HEK293T (cell line): ENCODE results near the gene SLC17A9.

ENCODE experiments used
- CTCF ChIA-PET: fragments of 350-600 bp; formaldehyde crosslinking; extraction: SDS; loops from one replicate; lab custom pipeline; 2021; ENCODE audit warnings: antibody characterized with exemption, inconsistent platforms; lab: Yijun Ruan, JAX
- POLR2A ChIA-PET: fragments of 350-600 bp; formaldehyde crosslinking; extraction: SDS; loops from one replicate; lab custom pipeline; 2020; ENCODE audit warnings: antibody characterized with exemption, inconsistent platforms; lab: Yijun Ruan, JAX
- DNase-seq: peaks from one replicate; pipeline ENCODE4 v3.0.0; 2012; ENCODE audit warnings: mixed read lengths; ENCODE audit errors: extremely low spot score
- ARNT ChIP-seq: fragments of 450-650 bp; IDR thresholded peaks from 2 replicates; pipeline ENCODE4 v1.6.1; 2017; ENCODE audit warnings: mild to moderate bottlenecking
- BHLHE40 ChIP-seq: fragments of 450-650 bp; IDR thresholded peaks from 2 replicates; pipeline ENCODE4 v1.6.1; 2016; ENCODE audit warnings: mild to moderate bottlenecking, moderate library complexity, borderline replicate concordance
- CTBP1 ChIP-seq: fragments of 450-650 bp; IDR thresholded peaks from 2 replicates; pipeline ENCODE4 v1.6.1; 2016; ENCODE audit warnings: borderline replicate concordance
- ELF4 ChIP-seq: fragments of 450-650 bp; IDR thresholded peaks from 2 replicates; pipeline ENCODE4 v1.6.1; 2017; ENCODE audit warnings: antibody characterized with exemption
- FOXA1 ChIP-seq: fragments of 450-650 bp; IDR thresholded peaks from 2 replicates; pipeline ENCODE4 v1.6.1; 2016; ENCODE audit warnings: mild to moderate bottlenecking
- FOXK2 ChIP-seq: fragments of 450-650 bp; IDR thresholded peaks from 2 replicates; pipeline ENCODE4 v1.6.1; 2016; ENCODE audit warnings: mild to moderate bottlenecking
- FOXM1 ChIP-seq: fragments of 450-650 bp; IDR thresholded peaks from 2 replicates; pipeline ENCODE4 v1.6.1; 2017; ENCODE audit warnings: mild to moderate bottlenecking, borderline replicate concordance
- HDGF ChIP-seq: fragments of 450-650 bp; IDR thresholded peaks from 2 replicates; pipeline ENCODE4 v1.6.1; 2017; ENCODE audit warnings: antibody characterized with exemption, borderline replicate concordance
- L3MBTL2 ChIP-seq: fragments of 450-650 bp; conservative IDR thresholded peaks from 2 replicates; pipeline ENCODE4 v1.6.1; 2016; ENCODE audit warnings: mild to moderate bottlenecking
- LEF1 ChIP-seq: fragments of 450-650 bp; IDR thresholded peaks from 2 replicates; pipeline ENCODE4 v1.6.1; 2017; ENCODE audit warnings: mild to moderate bottlenecking, borderline replicate concordance
- NFRKB ChIP-seq: fragments of 450-650 bp; IDR thresholded peaks from 2 replicates; pipeline ENCODE4 v1.6.1; 2016; ENCODE audit warnings: mild to moderate bottlenecking, moderate library complexity
- PKNOX1 ChIP-seq: fragments of 450-650 bp; IDR thresholded peaks from 2 replicates; pipeline ENCODE4 v1.6.1; 2016
- SP1 ChIP-seq: fragments of 450-650 bp; IDR thresholded peaks from 2 replicates; pipeline ENCODE4 v1.6.1; 2017
- SUZ12 ChIP-seq: fragments of 450-650 bp; IDR thresholded peaks from 2 replicates; pipeline ENCODE4 v1.6.1; 2016; ENCODE audit warnings: mild to moderate bottlenecking
- TARDBP ChIP-seq: fragments of 450-650 bp; IDR thresholded peaks from 2 replicates; pipeline ENCODE4 v1.6.1; 2016
- ZNF384 ChIP-seq: fragments of 450-650 bp; IDR thresholded peaks from 2 replicates; pipeline ENCODE4 v1.6.1; 2016

SLC17A9 gene

GRCh38 chr20:62994869-62995281 lies 42.4 kb downstream of the SLC17A9 start:
- CTCF ChIA-PET: no interaction called here
- no peak for TF ChIP-seq SP1
- no peak for TF ChIP-seq ZNF384
- TF ChIP-seq LEF1: no peak
- no peak for TF ChIP-seq PKNOX1
- no peak for TF ChIP-seq ARNT
- no peak for TF ChIP-seq SUZ12
- no peak for TF ChIP-seq NFRKB
- TF ChIP-seq HDGF: no peak
- no peak for TF ChIP-seq ELF4
- no peak for TF ChIP-seq FOXA1
- POLR2A ChIA-PET: no interaction called here

DNA sequence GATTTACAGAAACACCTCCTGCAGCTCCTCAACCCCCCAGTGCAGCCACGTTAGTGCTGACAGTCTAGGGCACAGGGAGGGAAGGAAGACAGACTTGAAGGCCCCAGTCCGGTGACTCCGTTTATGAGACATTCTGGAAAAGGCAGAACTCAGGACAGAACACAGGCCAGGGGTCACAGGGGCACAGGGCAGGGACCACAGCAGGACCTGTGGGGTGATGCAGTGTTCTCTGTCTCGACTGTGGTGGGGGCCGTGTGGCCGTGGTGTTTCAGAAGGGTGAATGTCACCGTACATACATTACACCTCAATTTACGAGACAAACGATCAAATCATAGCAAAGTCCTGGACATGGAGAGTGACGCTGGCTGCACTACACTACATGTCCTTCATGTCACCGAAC lies 43.0 kb downstream of the SLC17A9 start:
- ChIA-PET POLR2A (no interaction called here), CTCF (no interaction called here)
- TF ChIP-seq HDGF (no peak), SUZ12 (no peak), BHLHE40 (no peak), NFRKB (no peak)
- DNase-seq: no peak

More at GRCh38 chr20:62994869-62995281, 42.4 kb downstream of the SLC17A9 start:
- no peak for DNase-seq

GRCh38 chr20:62995898-62996595 lies 43.5 kb downstream of the SLC17A9 start:
- ChIA-PET CTCF (no interaction called here), POLR2A (no interaction called here)
- TF ChIP-seq HDGF (no peak), TARDBP (no peak), SP1 (no peak), PKNOX1 (no peak), LEF1 (no peak), ZNF384 (no peak), SUZ12 (no peak), FOXK2 (no peak), FOXA1 (no peak), CTBP1 (no peak), L3MBTL2 (no peak), BHLHE40 (no peak), NFRKB (no peak), ARNT (no peak), ELF4 (no peak), FOXM1 (no peak)
- no peak for DNase-seq

GRCh38 chr20:62996596-62996982 lies 44.1 kb downstream of the SLC17A9 start:
- DNase-seq: no peak
- CTCF ChIA-PET: no interaction called here
- no peak for TF ChIP-seq SP1
- no peak for TF ChIP-seq TARDBP
- no peak for TF ChIP-seq CTBP1
- no peak for TF ChIP-seq FOXM1
- no peak for TF ChIP-seq BHLHE40
- no peak for TF ChIP-seq L3MBTL2
- TF ChIP-seq NFRKB: no peak
- no peak for TF ChIP-seq LEF1
- no peak for TF ChIP-seq ARNT
- no peak for TF ChIP-seq ELF4
- TF ChIP-seq ZNF384: no peak
- TF ChIP-seq FOXA1: no peak
- POLR2A ChIA-PET: no interaction called here

GRCh38 chr20:62997417-62998035 lies 45.0 kb downstream of the SLC17A9 start:
- TF ChIP-seq SP1: no peak
- TF ChIP-seq ELF4: no peak
- no peak for TF ChIP-seq PKNOX1
- TF ChIP-seq CTBP1: no peak
- TF ChIP-seq FOXA1: no peak
- no peak for TF ChIP-seq BHLHE40
- no peak for TF ChIP-seq FOXK2
- no peak for TF ChIP-seq SUZ12
- TF ChIP-seq L3MBTL2: no peak
- TF ChIP-seq ARNT: no peak
- no peak for TF ChIP-seq ZNF384
- no peak for TF ChIP-seq NFRKB
- TF ChIP-seq LEF1: no peak
- no peak for TF ChIP-seq HDGF
- no peak for TF ChIP-seq FOXM1
- TF ChIP-seq TARDBP: no peak
- DNase-seq: no peak
- POLR2A ChIA-PET: no interaction called here
- CTCF ChIA-PET: no interaction called here

- DNase-seq: no peak
- POLR2A ChIA-PET: no interaction called here
- CTCF ChIA-PET: no interaction called here
- TF ChIP-seq FOXK2 (no peak), SP1 (no peak), HDGF (no peak), ELF4 (no peak), FOXM1 (no peak), L3MBTL2 (no peak), SUZ12 (no peak), FOXA1 (no peak), PKNOX1 (no peak), LEF1 (no peak)
Observed at GRCh38 chr20:62998449-62998848, 45.9 kb downstream of the SLC17A9 start.
